HEK293 (cell line): Measurements from ENCODE around the gene TDRD1.

Experiments
- GLI4 ChIP-seq: fragments of 450-650 bp; formaldehyde crosslinking; IDR thresholded peaks from 2 replicates; pipeline ENCODE4 v1.5.1; 2016; ENCODE audit warnings: missing biosample characterization, missing genetic modification characterization
- IKZF3 ChIP-seq: fragments of 450-650 bp; IDR thresholded peaks from 2 replicates; pipeline ENCODE4 v1.5.0; 2018; ENCODE audit warnings: missing biosample characterization, mild to moderate bottlenecking, missing genetic modification characterization, moderate library complexity
- PRDM4 ChIP-seq: fragments of 450-650 bp; formaldehyde crosslinking; IDR thresholded peaks from 2 replicates; pipeline ENCODE4 v1.5.1; 2017; ENCODE audit warnings: missing biosample characterization, missing genetic modification characterization
- SCRT1 ChIP-seq: fragments of 450-650 bp; formaldehyde crosslinking; IDR thresholded peaks from 2 replicates; pipeline ENCODE4 v1.5.1; 2016; ENCODE audit warnings: missing biosample characterization, missing genetic modification characterization, borderline replicate concordance
- ZBTB17 ChIP-seq: fragments of 450-650 bp; formaldehyde crosslinking; IDR thresholded peaks from 2 replicates; pipeline ENCODE4 v1.5.1; 2016; ENCODE audit warnings: missing biosample characterization, missing genetic modification characterization
- ZNF175 ChIP-seq: fragments of 450-650 bp; formaldehyde crosslinking; IDR thresholded peaks from 2 replicates; pipeline ENCODE4 v1.5.1; 2016; ENCODE audit warnings: missing biosample characterization, missing genetic modification characterization
- ZNF670 ChIP-seq: fragments of 450-650 bp; formaldehyde crosslinking; IDR thresholded peaks from 2 replicates; pipeline ENCODE4 v1.5.1; 2016; ENCODE audit warnings: missing biosample characterization, missing genetic modification characterization, low read depth
- ZNF785 ChIP-seq: fragments of 450-650 bp; formaldehyde crosslinking; IDR thresholded peaks from 2 replicates; pipeline ENCODE4 v1.5.1; 2016; ENCODE audit warnings: missing biosample characterization, missing genetic modification characterization

- TF ChIP-seq ZNF175 = no peak
- TF ChIP-seq PRDM4 (tag by site-specific recombination) = no peak
- no peak for TF ChIP-seq ZNF670 (tag by site-specific recombination)
- no peak for TF ChIP-seq ZNF785 (tag by site-specific recombination)
- no peak for TF ChIP-seq IKZF3 (tag by site-specific recombination)
- TF ChIP-seq ZBTB17 (tag by site-specific recombination) = no peak
- no peak for TF ChIP-seq SCRT1
- no peak for TF ChIP-seq GLI4
Measured at GRCh38 chr10:114276671-114277070, 97.5 kb downstream of the TDRD1 start.
